T-cell (primary cell): ENCODE results near the gene MIPOL1. TPM values are rescaled to one million over a fixed set of nuclear protein-coding genes. Genes with fewer than 3 reads are reported as not detected.

Source experiments
- ATAC-seq, 4 experiments: fragments of 200-7000 bp in 3 of 4; fragments of 150-1000 bp in 1 of 4; cut with Tn5 transposase; replicated peaks in 1 of 4; 1 replicate in 3 of 4; 2 replicates in 1 of 4; pipeline ENCODE4 v1.10.0; 2021; ENCODE audit warnings: moderate library complexity in 3 of 4, mild to moderate bottlenecking in 2 of 4, moderate number of reproducible peaks in 1 of 4
- CTCF ChIA-PET, 2 donors: fragments of 300-600 bp; sonication (Branson Sonifier 250); formaldehyde crosslinking; loops; one replicate each; lab custom pipeline; 2022; ENCODE audit warnings: antibody characterized with exemption in 2 of 2; lab: Charles Lee
- POLR2A ChIA-PET, 2 donors: fragments of 300-600 bp; sonication (Branson Sonifier 250); formaldehyde crosslinking; loops; one replicate each; lab custom pipeline; 2022; ENCODE audit warnings: antibody characterized with exemption in 2 of 2; lab: Charles Lee
- DNase-seq, 35 experiments: peaks; one replicate each; pipeline versions ENCODE4 v3.0.0 to v3.0.0-alpha.2; 2013 to 2023
- H3K27ac ChIP-seq: one replicate; pipeline ENCODE4 v1.5.1; 2013; ENCODE audit warnings: low read length
- H3K27me3 ChIP-seq, 2 experiments: replicated peaks in 1 of 2; 1 replicate in 1 of 2; 2 replicates in 1 of 2; pipeline versions ENCODE4 v1.6.1 to v1.7.0; 2013; ENCODE audit warnings: low read length in 1 of 2, mixed read lengths in 1 of 2; ENCODE audit not compliant: control insufficient read depth in 2 of 2, insufficient read depth in 2 of 2; ENCODE audit errors: extremely low read depth in 1 of 2
- H3K36me3 ChIP-seq, 2 donors: 1 replicate in 1 of 2; 2 replicates in 1 of 2; pipeline versions ENCODE4 v1.6.1 to v1.7.0; 2013; ENCODE audit warnings: low read length in 1 of 2; ENCODE audit not compliant: control insufficient read depth in 2 of 2, insufficient read depth in 1 of 2; ENCODE audit errors: extremely low read depth in 1 of 2
- H3K4me1 ChIP-seq, 2 experiments: 1 replicate in 1 of 2; 2 replicates in 1 of 2; pipeline versions ENCODE4 v1.6.1 to v1.7.0; 2013; ENCODE audit warnings: low read length in 2 of 2, mixed read lengths in 1 of 2; ENCODE audit not compliant: insufficient read depth in 2 of 2, control insufficient read depth in 1 of 2; ENCODE audit errors: extremely low read depth in 1 of 2
- H3K4me3 ChIP-seq, 2 donors: 1 replicate in 1 of 2; 2 replicates in 1 of 2; pipeline versions ENCODE4 v1.5.1 to v1.7.0; 2013; ENCODE audit warnings: mild to moderate bottlenecking in 2 of 2, low read length in 1 of 2, moderate library complexity in 1 of 2; ENCODE audit not compliant: control insufficient read depth in 1 of 2; ENCODE audit errors: extremely low read depth in 1 of 2
- H3K9me3 ChIP-seq: 2 replicates; pipeline ENCODE4 v1.7.0; 2013
- H3K27ac Mint-ChIP-seq, 2 donors: one replicate each; pipeline ENCODE4 v1.8.0; 2020 to 2021; ENCODE audit warnings: mild to moderate bottlenecking in 2 of 2, mixed read lengths in 2 of 2
- H3K27me3 Mint-ChIP-seq, 2 donors: one replicate each; pipeline ENCODE4 v1.8.0; 2021 to 2022; ENCODE audit warnings: mixed read lengths in 2 of 2
- H3K36me3 Mint-ChIP-seq: one replicate; pipeline ENCODE4 v1.8.0; 2021; ENCODE audit warnings: mixed read lengths
- H3K4me1 Mint-ChIP-seq, 3 donors: one replicate each; pipeline ENCODE4 v1.8.0; 2020 to 2022; ENCODE audit warnings: mixed read lengths in 3 of 3, mild to moderate bottlenecking in 1 of 3
- H3K4me3 Mint-ChIP-seq, 3 donors: one replicate each; pipeline ENCODE4 v1.8.0; 2020 to 2022; ENCODE audit warnings: mild to moderate bottlenecking in 3 of 3, mixed read lengths in 3 of 3, moderate library complexity in 3 of 3
- H3K9me3 Mint-ChIP-seq, 3 donors: one replicate each; pipeline ENCODE4 v1.8.0; 2020 to 2022; ENCODE audit warnings: mixed read lengths in 3 of 3
- WGBS: methylation state at CpG from one replicate; pipeline ENCODE4 v1.1.5; 2013; ENCODE audit warnings: missing lambda C conversion rate; ENCODE audit not compliant: insufficient coverage; 5-methylcytosine and 5-hydroxymethylcytosine counted together
- total RNA-seq, 35 experiments: library from RNA in 6 of 35; stranded (reverse) in 6 of 35; fragments of 120-200 nt in 1 of 35; gene quantifications; one replicate each; pipeline versions ENCODE4 v1.2.1 to v1.2.4 and lab custom pipeline; 2013 to 2026

The MIPOL1 gene
- total RNA-seq, 5 donors from 2014 or later (not counting 1 experiment from before 2014, with no cell fraction given): 0.20 to 0.49 (median 0.29) TPM; not detected in 1

GRCh38 chr14:37544407-37544806, 346.7 kb downstream of the MIPOL1 start:
- DNase-seq (no peak), ATAC-seq (no peak)
- Mint-ChIP-seq H3K27ac (no peak overlapping the region), H3K9me3 (peaks cover 0 to 1% (median 0%) of the 10 kb centered on the region in 3 donors), H3K4me3 (no peak overlapping the region), H3K4me1 (no peaks in the 10 kb centered on the region), H3K36me3 (no peaks in the 10 kb centered on the region), H3K27me3 (no peaks in the 10 kb centered on the region)
- no peaks in the 10 kb centered on the region for H3K9me3 ChIP-seq
- CTCF ChIA-PET: no interaction called here
- no peaks in the 10 kb centered on the region for H3K27me3 ChIP-seq
- H3K27ac ChIP-seq: no peak overlapping the region
- H3K36me3 ChIP-seq: no peaks in the 10 kb centered on the region
- H3K4me1 ChIP-seq: no peaks in the 10 kb centered on the region
- POLR2A ChIA-PET: no interaction called here
- no peak overlapping the region for H3K4me3 ChIP-seq
- no CpG with 5 or more reads among the region's 2 CpGs for WGBS

GRCh38 chr14:37545174-37545573, 347.4 kb downstream of the MIPOL1 start:
- Histone ChIP-seq H3K27ac (no peak overlapping the region), H3K9me3 (no peaks in the 10 kb centered on the region), H3K27me3 (no peaks in the 10 kb centered on the region), H3K4me1 (no peaks in the 10 kb centered on the region), H3K36me3 (no peaks in the 10 kb centered on the region), H3K4me3 (no peak overlapping the region)
- no peaks in the 10 kb centered on the region for H3K9me3 Mint-ChIP-seq
- H3K4me3 Mint-ChIP-seq: no peak overlapping the region
- DNase-seq: no peak
- ChIA-PET POLR2A (no interaction called here), CTCF (no interaction called here)
- H3K36me3 Mint-ChIP-seq: no peaks in the 10 kb centered on the region
- no peak overlapping the region for H3K27ac Mint-ChIP-seq
- no peaks in the 10 kb centered on the region for H3K27me3 Mint-ChIP-seq
- no peaks in the 10 kb centered on the region for H3K4me1 Mint-ChIP-seq
- ATAC-seq: no peak

- H3K9me3 ChIP-seq: no peaks in the 10 kb centered on the region
- no peak for DNase-seq
- POLR2A ChIA-PET: no interaction called here
Measured at GRCh38 chr14:37546621-37547447, 349.1 kb downstream of the MIPOL1 start.

GRCh38 chr14:37550511-37550910, 352.8 kb downstream of the MIPOL1 start:
- H3K27ac Mint-ChIP-seq: no peak overlapping the region
- H3K9me3 ChIP-seq: no peaks in the 10 kb centered on the region
- no peaks in the 10 kb centered on the region for H3K4me1 ChIP-seq
- POLR2A ChIA-PET: no interaction called here
- no peaks in the 10 kb centered on the region for H3K36me3 Mint-ChIP-seq
- ATAC-seq: no peak
- DNase-seq: no peak
- 40% methylated on average over 1 of the region's 5 CpGs for WGBS
- no peaks in the 10 kb centered on the region for H3K27me3 ChIP-seq
- H3K9me3 Mint-ChIP-seq: peaks cover 8 to 20% (median 12%) of the 10 kb centered on the region in 3 donors
- H3K27me3 Mint-ChIP-seq: no peaks in the 10 kb centered on the region
- no peaks in the 10 kb centered on the region for H3K4me1 Mint-ChIP-seq
- CTCF ChIA-PET: no interaction called here
- no peak overlapping the region for H3K27ac ChIP-seq
- H3K4me3 ChIP-seq: no peak overlapping the region
- no peaks in the 10 kb centered on the region for H3K36me3 ChIP-seq
- H3K4me3 Mint-ChIP-seq: no peak overlapping the region

More at GRCh38 chr14:37546621-37547447, 349.1 kb downstream of the MIPOL1 start:
- CTCF ChIA-PET: no interaction called here
- 100% methylated on average over 1 of the region's 6 CpGs for WGBS
- Histone ChIP-seq H3K27me3 (no peaks in the 10 kb centered on the region), H3K4me1 (no peaks in the 10 kb centered on the region), H3K27ac (no peak overlapping the region), H3K36me3 (no peaks in the 10 kb centered on the region), H3K4me3 (no peak overlapping the region)
- Mint-ChIP-seq H3K4me1 (no peaks in the 10 kb centered on the region), H3K9me3 (no peaks in the 10 kb centered on the region), H3K4me3 (no peak overlapping the region), H3K27ac (no peak overlapping the region), H3K36me3 (no peaks in the 10 kb centered on the region), H3K27me3 (no peaks in the 10 kb centered on the region)
- no peak for ATAC-seq

- CTCF ChIA-PET: no interaction called here
Measured at GRCh38 chr14:37551119-37551518, 353.4 kb downstream of the MIPOL1 start.

GRCh38 chr14:37553935-37554550, 356.3 kb downstream of the MIPOL1 start:
- ATAC-seq (no peak), DNase-seq (no peak)
- H3K27me3 ChIP-seq: no peaks in the 10 kb centered on the region
- Mint-ChIP-seq H3K27me3 (no peaks in the 10 kb centered on the region), H3K9me3 (peaks cover 12 to 33% (median 13%) of the 10 kb centered on the region in 3 donors), H3K4me3 (no peak overlapping the region), H3K36me3 (no peaks in the 10 kb centered on the region), H3K27ac (no peak overlapping the region), H3K4me1 (no peaks in the 10 kb centered on the region)
- no CpG with 5 or more reads among the region's 1 CpG for WGBS
- no peaks in the 10 kb centered on the region for H3K4me1 ChIP-seq
- no peaks in the 10 kb centered on the region for H3K9me3 ChIP-seq
- H3K4me3 ChIP-seq: no peak overlapping the region
- ChIA-PET POLR2A (no interaction called here), CTCF (interaction anchor here in 1 of 2 donors (0.6 kb wide), 1 partner anchor 15 kb away, joined by 6 read pairs; no protein-coding TSS in a partner anchor)
- no peak overlapping the region for H3K27ac ChIP-seq
- no peaks in the 10 kb centered on the region for H3K36me3 ChIP-seq

More at GRCh38 chr14:37551119-37551518, 353.4 kb downstream of the MIPOL1 start:
- H3K9me3 ChIP-seq: no peaks in the 10 kb centered on the region
- POLR2A ChIA-PET: no interaction called here
- Mint-ChIP-seq H3K4me1 (no peaks in the 10 kb centered on the region), H3K36me3 (no peaks in the 10 kb centered on the region), H3K9me3 (peaks cover 8 to 20% (median 12%) of the 10 kb centered on the region in 3 donors), H3K27me3 (no peaks in the 10 kb centered on the region), H3K27ac (no peak overlapping the region), H3K4me3 (no peak overlapping the region)
- no peaks in the 10 kb centered on the region for H3K4me1 ChIP-seq
- WGBS: no CpG with 5 or more reads among the region's 1 CpG
- ATAC-seq (no peak), DNase-seq (no peak)
- H3K27me3 ChIP-seq: no peaks in the 10 kb centered on the region
- H3K27ac ChIP-seq: no peak overlapping the region
- H3K4me3 ChIP-seq: no peak overlapping the region
- no peaks in the 10 kb centered on the region for H3K36me3 ChIP-seq
